Limb (tissue), 2 donors: ENCODE results near the gene SLC28A1.
A peak's percentile ranks its signal among the peaks of the same experiment; 100 is the strongest.

ENCODE experiments used
- DNase-seq, 2 donors: peaks; one replicate each; pipeline ENCODE4 v3.0.0-alpha.2; 2016; ENCODE audit errors: extremely low spot score in 2 of 2

The SLC28A1 gene

GRCh38 chr15:84940399-84940798 is 55.9 kb downstream of the SLC28A1 start:
- no peak for DNase-seq

GRCh38 chr15:84942456-84942855 is 58.0 kb downstream of the SLC28A1 start:
- DNase-seq: no peak

DNA sequence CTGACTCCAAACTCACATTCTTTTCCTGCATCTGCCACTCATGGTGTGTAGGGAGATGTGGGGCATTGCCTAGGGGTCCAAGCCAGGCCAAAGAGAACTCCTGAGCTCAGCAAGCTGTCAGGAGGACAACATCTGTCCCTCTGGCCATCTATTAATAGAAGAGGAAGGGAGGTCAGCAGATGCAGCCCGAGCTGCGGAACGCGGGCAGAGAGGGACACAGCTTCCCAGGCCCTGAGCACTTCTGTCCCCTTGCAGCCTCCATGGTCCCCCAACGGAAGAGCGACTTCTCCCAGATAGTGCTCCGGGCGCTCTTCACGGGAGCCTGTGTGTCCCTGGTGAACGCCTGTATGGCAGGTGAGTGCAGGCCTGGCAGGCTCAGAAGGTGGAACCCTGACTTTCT is 59.8 kb downstream of the SLC28A1 start:
- DNase-seq: no peak

DNA sequence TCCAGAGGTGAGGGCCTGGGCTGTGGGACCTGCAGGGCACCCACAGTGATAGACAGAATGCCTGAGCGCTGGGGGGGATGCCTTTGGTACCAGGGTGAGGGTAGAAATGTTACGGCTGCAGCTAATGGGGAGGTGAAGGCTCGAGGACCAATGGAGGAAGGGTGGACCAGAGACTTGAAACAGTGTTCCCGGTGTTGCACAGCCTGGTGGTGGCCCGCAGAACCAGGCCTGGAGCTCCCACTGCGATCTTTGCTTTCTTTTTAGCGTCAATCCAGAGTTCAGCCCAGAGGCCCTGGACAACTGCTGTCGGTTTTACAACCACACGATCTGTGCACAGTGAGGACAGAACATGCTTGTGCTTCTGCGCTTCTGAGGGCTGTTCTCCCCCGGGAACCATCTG is 60.4 kb downstream of the SLC28A1 start:
- DNase-seq: no peak

- DNase-seq: no peak
These were observed 62.5 kb downstream of the SLC28A1 start for GRCh38 chr15:84946772-84947489.

DNA sequence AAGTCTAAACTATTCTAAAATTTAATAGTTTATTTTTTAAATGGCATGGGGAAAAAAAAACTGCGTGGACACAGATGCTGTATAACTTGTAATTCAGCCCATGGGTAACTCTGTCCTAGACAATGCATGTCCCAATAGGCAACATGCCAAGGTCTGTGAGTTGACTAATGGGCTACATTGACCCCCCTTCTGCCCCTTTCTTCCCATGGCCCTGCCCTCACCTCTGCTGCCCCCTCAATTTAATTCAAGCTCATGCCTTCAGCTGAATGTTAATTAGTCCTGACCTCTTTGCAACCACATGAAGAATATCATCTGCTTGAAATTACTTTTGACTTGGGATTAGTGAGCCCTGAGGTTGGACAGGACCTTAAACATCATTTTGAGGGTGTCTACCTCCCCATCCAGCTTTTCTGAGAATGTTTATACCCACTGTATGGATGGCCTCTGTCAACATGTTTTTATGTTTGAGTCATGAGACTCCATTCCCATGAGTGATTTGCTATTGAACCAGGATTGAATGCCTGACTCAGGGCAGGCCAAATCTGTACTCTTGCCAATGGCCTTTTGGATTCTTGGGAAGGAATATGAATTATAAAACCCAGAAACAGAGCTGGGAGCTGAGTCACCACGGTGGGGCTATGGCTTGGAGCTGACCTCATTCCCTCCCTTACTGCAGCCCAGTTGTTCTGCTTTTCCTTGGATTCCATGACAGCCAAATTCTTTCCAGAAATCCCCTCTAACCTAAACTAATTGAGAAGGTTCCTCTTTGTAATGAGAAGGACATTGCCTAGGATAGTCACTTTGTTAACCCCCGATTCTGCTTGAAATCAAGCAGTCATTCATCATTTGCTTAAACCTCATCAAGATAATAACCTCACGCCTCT is 63.7 kb downstream of the SLC28A1 start:
- no peak for DNase-seq

GRCh38 chr15:84949043-84949442 is 64.6 kb downstream of the SLC28A1 start:
- no peak for DNase-seq

GRCh38 chr15:84949845-84950569 is 65.5 kb downstream of the SLC28A1 start:
- DNase-seq: no peak

DNA sequence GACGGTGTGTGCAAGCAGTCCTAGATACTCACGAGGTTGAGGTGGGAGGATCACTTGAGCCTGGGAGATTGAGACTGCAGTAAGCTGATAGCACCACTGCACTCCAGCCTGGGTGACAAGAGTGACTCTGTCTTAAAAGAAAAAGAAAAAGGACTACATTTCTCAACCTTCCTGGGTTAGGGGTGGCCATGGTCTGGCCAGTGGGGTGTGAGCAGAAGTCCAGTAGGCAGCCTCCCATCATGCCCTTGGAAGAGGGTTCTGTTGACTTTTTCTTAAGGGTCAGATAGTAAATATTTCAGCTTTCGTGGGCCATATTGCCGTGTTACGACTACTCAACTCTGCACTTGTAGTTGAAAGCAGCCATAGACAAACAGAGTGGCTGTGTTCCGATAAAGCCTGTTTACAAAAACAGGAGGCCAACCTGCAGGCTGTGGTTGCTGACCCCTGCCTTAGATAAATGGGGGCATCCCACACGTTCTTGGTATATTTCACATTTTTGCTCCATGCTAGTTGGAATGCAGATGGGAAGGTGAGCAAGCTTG is 66.2 kb downstream of the SLC28A1 start:
- DNase-seq: no peak

DNA sequence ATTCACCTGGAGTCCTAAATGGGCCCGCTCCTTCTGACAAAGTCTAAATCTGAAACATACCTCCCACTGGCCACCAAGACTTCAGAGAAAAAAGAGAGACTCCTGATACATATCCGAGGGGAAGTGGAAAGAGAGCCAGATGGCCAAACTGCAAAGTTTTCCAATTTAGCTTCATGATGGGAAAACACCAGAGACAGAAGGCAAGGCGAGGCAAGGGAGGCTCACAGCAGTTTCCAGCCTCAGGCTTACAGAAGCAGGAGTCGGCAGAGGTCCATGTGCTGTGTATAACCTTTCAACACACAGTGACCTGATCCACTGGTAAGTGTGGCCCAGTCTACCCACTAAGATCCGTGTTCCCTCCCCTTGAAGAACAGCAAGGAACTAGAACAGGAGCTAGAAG is 67.3 kb downstream of the SLC28A1 start:
- no peak for DNase-seq

GRCh38 chr15:84953136-84953535 is 68.7 kb downstream of the SLC28A1 start:
- no peak for DNase-seq

DNA sequence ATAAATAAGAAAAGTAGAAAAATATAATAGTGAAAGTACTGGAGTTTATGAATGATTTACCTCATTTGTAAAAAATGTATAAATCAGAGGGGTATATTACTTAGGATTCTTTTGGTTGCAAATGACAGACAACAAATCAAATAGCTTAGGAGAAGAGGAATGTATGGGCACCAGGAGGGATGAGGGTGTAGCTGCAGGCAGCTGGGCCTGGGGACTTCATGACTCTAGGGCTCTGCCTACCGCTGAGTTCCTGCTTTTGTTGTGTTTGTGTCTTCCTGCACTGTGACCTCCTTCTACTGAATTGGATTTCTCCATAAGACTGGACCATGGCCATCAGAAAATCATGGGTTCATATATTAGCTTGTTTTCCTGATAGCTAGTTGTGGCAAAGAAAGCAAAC is 69.3 kb downstream of the SLC28A1 start:
- DNase-seq: no peak

- DNase-seq: peak; percentile 19 to 75
These were observed 70.8 kb downstream of the SLC28A1 start for GRCh38 chr15:84955089-84955848.

DNA sequence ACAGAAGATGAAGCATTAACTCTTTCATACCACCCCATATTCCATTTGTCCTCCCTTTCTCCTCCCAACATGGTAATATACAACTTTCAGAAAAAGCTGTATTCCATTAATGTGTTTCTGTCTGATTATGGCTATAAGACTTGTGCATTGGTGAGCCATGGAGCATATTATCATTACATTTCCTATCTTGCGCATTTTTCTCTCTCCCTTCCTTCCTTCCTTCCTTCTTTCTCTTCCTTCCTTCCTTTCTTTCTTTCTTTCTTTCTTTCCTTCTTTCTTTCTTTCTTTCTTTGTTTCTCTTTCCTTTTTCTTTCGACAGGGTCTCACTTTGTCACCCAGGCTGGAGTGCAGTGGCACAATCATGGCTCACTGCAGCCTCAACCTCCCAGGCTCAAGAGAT is 71.7 kb downstream of the SLC28A1 start:
- no peak for DNase-seq

DNA sequence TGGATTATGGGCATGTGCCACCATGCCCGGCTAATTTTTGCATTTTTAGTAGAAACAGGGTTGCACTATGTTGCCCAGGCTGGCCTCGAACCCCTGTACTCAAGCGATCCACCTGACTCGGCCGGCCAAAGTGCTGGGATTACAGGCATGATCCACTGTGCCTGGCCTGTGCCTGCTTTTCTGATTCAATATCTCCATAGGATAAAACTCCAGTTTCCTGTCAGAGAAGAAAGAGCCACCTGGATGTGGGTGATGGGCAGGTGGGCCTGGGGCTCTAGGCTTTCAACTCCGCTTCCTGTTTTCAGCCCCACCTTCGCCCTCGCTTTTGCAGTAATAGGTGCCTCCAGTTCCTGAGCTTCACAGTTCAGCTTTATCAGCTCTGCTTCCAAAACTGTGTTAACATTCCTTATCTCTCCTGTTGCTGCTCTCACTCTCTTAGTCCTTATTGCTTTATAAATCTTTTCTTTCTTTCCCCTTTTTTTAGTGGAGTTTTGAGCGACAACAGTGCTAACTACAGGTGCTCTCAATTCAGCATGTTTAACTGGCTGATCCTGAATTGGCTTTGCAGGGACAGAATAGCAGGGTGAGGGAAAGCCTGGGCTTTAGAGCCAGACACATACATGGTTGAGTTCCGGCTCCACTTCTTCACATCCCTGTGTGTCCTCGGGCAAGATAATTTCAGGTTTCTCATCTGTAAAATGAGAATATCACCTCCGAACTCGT is 76.1 kb downstream of the SLC28A1 start:
- no peak for DNase-seq

- DNase-seq: no peak
These were observed 76.6 kb downstream of the SLC28A1 start for GRCh38 chr15:84961114-84961452.

DNA sequence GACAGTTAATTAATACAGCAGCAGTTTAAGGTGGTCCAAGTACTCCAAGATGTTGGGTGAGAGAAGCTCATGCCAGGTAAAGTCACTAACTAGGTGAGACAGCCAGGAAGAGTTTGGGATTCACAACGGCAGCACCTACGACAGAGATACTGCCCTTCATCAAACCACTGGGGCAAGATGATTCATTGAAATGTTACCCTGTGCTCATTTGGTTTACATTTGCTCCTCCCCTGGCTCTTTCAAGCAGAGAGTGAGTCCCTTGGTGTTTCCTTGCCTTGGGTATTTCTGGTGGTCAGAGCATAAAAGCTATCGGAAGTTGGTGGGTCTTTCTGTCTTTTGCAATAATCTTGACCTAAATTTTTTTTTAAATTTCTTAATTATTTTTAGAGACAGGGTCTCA is 77.2 kb downstream of the SLC28A1 start:
- DNase-seq: no peak

DNA sequence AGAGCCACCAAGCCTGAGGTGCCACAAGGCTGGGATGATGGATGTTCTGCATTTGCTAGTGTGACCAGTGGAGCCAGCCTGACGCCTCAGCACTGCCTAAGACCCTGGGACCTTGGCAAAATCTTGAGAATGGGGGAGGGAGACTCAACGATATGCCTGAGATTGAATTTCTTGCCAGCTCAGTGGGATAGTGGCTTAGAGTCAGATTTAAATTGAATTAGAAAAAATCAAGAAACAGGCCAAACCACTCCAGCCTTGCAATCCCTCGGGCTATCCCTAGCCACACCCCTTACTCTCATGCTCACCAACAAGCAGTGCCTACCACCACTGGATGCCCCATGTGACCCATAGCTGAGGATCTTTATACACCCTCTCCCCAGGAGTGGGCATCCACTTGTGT is 78.5 kb downstream of the SLC28A1 start:
- DNase-seq: no peak

- DNase-seq: no peak
These were observed 82.9 kb downstream of the SLC28A1 start for GRCh38 chr15:84967380-84967779.

- DNase-seq: no peak
These were observed 83.8 kb downstream of the SLC28A1 start for GRCh38 chr15:84968301-84968700.

DNA sequence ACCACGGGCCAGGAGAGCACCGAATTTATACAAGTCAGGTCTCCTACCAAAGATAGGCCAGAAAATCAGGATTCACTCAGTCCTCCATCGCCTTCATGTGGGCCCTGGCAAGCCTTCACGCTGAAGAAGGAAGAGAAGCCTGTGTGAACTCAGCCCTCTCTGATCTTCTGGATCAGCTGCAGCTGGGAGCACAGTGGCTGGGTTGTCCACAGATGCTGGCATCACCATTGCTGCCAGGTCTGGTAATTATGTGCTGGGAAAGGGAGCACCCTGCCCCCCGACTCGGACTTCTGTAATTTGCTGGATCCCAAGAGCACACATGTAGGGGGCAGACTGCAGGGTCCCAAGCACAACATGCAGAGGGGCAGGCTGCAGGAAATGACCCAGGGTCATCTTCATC is 84.8 kb downstream of the SLC28A1 start:
- DNase-seq: no peak
